ENCODE measurements around the gene ASXL1. TPM values are rescaled to one million over a fixed set of nuclear protein-coding genes. Genes with fewer than 3 reads are reported as not detected.
A peak's percentile ranks its signal among the peaks of the same experiment; 100 is the strongest.

The ASXL1 gene
- total and polyA plus RNA-seq, 2 experiments from 2014 or later, result 10.4 to 29.0 TPM

DNA sequence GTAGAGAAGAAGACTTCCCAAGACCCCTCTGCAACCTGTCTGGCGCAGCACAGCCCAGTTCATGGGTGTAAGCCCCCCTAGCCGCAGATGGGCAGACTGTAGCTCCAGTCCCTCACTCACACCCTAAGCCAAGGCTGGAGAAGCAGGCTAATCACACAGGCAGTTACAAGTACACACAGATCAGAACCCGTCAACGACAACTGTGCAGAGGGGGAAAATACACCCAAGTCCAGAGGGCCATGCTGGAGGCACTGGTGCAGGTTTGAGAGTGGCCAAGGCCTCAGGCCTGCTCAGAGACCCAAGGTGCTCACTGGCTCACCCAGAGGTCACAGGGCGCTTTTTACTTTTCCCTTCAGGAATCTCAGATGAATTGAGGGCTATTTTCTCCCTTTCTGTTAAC lies 120.9 kb downstream of the ASXL1 start:
- peaks cover 68% of the 10 kb centered on the region for H3K4me1 Mint-ChIP-seq
- Histone ChIP-seq H4K20me1 (replicated peaks; ENCODE audit: insufficient read depth) (peaks cover 66% of the 10 kb centered on the region), H3K79me2 (replicated peaks; ENCODE audit: insufficient read depth) (peaks cover 83% of the 10 kb centered on the region), H3K27ac (ENCODE audit: low read depth) (peak overlapping the region; percentile 50; the same call in 1 of the 2 replicates), H3K9me2 (ENCODE audit: insufficient read depth) (no peaks in the 10 kb centered on the region), H3K4me3 (no peak overlapping the region), H3K4me2 (no peak overlapping the region; the same call in 1 of the 2 replicates), H3K27me3 (ENCODE audit: insufficient read depth) (no peaks in the 10 kb centered on the region), H2AFZ (no peak overlapping the region), H3F3A (replicated peaks; ENCODE audit: low read depth) (peaks cover 48% of the 10 kb centered on the region), H3K4me1 (ENCODE audit: insufficient read depth) (peaks cover 67% of the 10 kb centered on the region), H3K36me3 (ENCODE audit: insufficient read depth) (no peaks in the 10 kb centered on the region; the same call in 1 of the 2 replicates)
- no peak overlapping the region for H3K4me3 Mint-ChIP-seq
- DNase-seq (ENCODE audit: low spot score) (no peak), ATAC-seq (no peak)
- peaks cover 12% of the 10 kb centered on the region for H3K27me3 Mint-ChIP-seq (ENCODE audit: insufficient read depth, low read depth, poor library complexity)
- no peaks in the 10 kb centered on the region for H3K9me3 Mint-ChIP-seq
- no peak overlapping the region for H3K27ac Mint-ChIP-seq
- TF ChIP-seq EZH2 (IDR thresholded peaks at IDR 0.05; ENCODE audit: low read depth, unreplicated experiment) (no peak), EZH2phosphoT487 (IDR thresholded peaks at IDR 0.05; ENCODE audit: unreplicated experiment) (no peak), POLR2AphosphoS5 (IDR thresholded peaks at IDR 0.05; ENCODE audit: low read depth) (no peak; the same call in 1 of the 2 replicates), STAT1 (IDR thresholded peaks at IDR 0.05; ENCODE audit: unreplicated experiment) (no peak), CREB1 (CRISPR knock-in tag; IDR thresholded peaks at IDR 0.05; ENCODE audit: low read depth) (no peak), JUNB (IDR thresholded peaks at IDR 0.05; ENCODE audit: unreplicated experiment) (no peak), NANOG (IDR thresholded peaks at IDR 0.05; ENCODE audit: borderline replicate concordance) (no peak), ZNF114 (CRISPR knock-in tag; IDR thresholded peaks at IDR 0.05) (no peak)
- TF ChIP-seq, protein P1, sequence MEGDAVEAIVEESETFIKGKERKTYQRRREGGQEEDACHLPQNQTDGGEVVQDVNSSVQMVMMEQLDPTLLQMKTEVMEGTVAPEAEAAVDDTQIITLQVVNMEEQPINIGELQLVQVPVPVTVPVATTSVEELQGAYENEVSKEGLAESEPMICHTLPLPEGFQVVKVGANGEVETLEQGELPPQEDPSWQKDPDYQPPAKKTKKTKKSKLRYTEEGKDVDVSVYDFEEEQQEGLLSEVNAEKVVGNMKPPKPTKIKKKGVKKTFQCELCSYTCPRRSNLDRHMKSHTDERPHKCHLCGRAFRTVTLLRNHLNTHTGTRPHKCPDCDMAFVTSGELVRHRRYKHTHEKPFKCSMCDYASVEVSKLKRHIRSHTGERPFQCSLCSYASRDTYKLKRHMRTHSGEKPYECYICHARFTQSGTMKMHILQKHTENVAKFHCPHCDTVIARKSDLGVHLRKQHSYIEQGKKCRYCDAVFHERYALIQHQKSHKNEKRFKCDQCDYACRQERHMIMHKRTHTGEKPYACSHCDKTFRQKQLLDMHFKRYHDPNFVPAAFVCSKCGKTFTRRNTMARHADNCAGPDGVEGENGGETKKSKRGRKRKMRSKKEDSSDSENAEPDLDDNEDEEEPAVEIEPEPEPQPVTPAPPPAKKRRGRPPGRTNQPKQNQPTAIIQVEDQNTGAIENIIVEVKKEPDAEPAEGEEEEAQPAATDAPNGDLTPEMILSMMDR (conservative IDR thresholded peaks at IDR 0.05; ENCODE audit: low read depth in 2 of 2), result no peak
- TF ChIP-seq, protein P2, sequence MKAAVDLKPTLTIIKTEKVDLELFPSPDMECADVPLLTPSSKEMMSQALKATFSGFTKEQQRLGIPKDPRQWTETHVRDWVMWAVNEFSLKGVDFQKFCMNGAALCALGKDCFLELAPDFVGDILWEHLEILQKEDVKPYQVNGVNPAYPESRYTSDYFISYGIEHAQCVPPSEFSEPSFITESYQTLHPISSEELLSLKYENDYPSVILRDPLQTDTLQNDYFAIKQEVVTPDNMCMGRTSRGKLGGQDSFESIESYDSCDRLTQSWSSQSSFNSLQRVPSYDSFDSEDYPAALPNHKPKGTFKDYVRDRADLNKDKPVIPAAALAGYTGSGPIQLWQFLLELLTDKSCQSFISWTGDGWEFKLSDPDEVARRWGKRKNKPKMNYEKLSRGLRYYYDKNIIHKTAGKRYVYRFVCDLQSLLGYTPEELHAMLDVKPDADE (IDR thresholded peaks at IDR 0.05), result no peak
- peaks cover 3% of the 10 kb centered on the region; the same call in 1 of the 3 replicates for H3K36me3 Mint-ChIP-seq (ENCODE audit: low read depth)

DNA sequence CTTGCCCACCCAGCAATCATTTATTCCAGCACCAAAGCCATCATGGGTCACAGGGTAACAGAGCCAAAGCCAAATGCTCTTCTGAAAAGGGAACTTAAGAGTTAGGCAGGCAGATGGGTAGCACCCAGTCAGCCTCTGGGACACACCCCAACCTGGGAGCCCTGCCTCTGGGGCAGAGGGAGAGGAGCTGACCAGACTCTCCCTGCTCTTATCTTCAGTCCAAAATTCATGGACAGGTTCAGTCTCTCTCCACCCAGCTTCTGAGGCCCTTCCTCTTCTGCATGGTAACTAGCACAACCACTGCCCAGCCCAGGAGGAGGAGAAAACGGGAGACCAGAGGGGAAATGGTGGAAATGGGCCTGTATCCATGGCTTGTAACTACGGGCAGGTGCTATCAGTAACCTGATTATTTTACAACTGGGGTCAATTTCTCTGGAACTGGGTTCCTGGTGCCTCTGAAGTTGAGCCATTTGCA lies 121.6 kb downstream of the ASXL1 start:
- no peaks in the 10 kb centered on the region; the same call in 1 of the 2 replicates for H3K36me3 ChIP-seq (ENCODE audit: insufficient read depth)
- H3K9me2 ChIP-seq (ENCODE audit: insufficient read depth), result no peaks in the 10 kb centered on the region
- H4K20me1 ChIP-seq (replicated peaks; ENCODE audit: insufficient read depth), result peaks cover 61% of the 10 kb centered on the region
- H3F3A ChIP-seq (replicated peaks; ENCODE audit: low read depth), result peaks cover 44% of the 10 kb centered on the region
- H3K4me3 ChIP-seq, result 0 out of 2 replicates have a peak overlapping the region, but pooled peaks have one; percentile 28
- ATAC-seq (no peak), DNase-seq (ENCODE audit: low spot score) (no peak)
- Mint-ChIP-seq H3K9me3 (no peaks in the 10 kb centered on the region), H3K27ac (peak overlapping the region; percentile 53; the same call in 1 of the 2 replicates), H3K36me3 (ENCODE audit: low read depth) (peaks cover 3% of the 10 kb centered on the region; the same call in 1 of the 3 replicates), H3K27me3 (ENCODE audit: insufficient read depth, low read depth, poor library complexity) (peaks cover 12% of the 10 kb centered on the region), H3K4me3 (peak overlapping the region; percentile 19; the same call in 1 of the 3 replicates), H3K4me1 (peaks cover 65% of the 10 kb centered on the region)
- H3K27me3 ChIP-seq (ENCODE audit: insufficient read depth), result no peaks in the 10 kb centered on the region
- H2AFZ ChIP-seq, result no peak overlapping the region
- peaks cover 61% of the 10 kb centered on the region for H3K4me1 ChIP-seq (ENCODE audit: insufficient read depth)
- peaks cover 76% of the 10 kb centered on the region for H3K79me2 ChIP-seq (replicated peaks; ENCODE audit: insufficient read depth)
- H3K27ac ChIP-seq (ENCODE audit: low read depth), result peak overlapping the region; percentile 50; the same call in 1 of the 2 replicates
- peak overlapping the region; percentile 78 for H3K4me2 ChIP-seq
- TF ChIP-seq ZNF114 (CRISPR knock-in tag; IDR thresholded peaks at IDR 0.05), result no peak
- TF ChIP-seq CREB1 (CRISPR knock-in tag; IDR thresholded peaks at IDR 0.05; ENCODE audit: low read depth), result no peak
- TF ChIP-seq, protein P3, sequence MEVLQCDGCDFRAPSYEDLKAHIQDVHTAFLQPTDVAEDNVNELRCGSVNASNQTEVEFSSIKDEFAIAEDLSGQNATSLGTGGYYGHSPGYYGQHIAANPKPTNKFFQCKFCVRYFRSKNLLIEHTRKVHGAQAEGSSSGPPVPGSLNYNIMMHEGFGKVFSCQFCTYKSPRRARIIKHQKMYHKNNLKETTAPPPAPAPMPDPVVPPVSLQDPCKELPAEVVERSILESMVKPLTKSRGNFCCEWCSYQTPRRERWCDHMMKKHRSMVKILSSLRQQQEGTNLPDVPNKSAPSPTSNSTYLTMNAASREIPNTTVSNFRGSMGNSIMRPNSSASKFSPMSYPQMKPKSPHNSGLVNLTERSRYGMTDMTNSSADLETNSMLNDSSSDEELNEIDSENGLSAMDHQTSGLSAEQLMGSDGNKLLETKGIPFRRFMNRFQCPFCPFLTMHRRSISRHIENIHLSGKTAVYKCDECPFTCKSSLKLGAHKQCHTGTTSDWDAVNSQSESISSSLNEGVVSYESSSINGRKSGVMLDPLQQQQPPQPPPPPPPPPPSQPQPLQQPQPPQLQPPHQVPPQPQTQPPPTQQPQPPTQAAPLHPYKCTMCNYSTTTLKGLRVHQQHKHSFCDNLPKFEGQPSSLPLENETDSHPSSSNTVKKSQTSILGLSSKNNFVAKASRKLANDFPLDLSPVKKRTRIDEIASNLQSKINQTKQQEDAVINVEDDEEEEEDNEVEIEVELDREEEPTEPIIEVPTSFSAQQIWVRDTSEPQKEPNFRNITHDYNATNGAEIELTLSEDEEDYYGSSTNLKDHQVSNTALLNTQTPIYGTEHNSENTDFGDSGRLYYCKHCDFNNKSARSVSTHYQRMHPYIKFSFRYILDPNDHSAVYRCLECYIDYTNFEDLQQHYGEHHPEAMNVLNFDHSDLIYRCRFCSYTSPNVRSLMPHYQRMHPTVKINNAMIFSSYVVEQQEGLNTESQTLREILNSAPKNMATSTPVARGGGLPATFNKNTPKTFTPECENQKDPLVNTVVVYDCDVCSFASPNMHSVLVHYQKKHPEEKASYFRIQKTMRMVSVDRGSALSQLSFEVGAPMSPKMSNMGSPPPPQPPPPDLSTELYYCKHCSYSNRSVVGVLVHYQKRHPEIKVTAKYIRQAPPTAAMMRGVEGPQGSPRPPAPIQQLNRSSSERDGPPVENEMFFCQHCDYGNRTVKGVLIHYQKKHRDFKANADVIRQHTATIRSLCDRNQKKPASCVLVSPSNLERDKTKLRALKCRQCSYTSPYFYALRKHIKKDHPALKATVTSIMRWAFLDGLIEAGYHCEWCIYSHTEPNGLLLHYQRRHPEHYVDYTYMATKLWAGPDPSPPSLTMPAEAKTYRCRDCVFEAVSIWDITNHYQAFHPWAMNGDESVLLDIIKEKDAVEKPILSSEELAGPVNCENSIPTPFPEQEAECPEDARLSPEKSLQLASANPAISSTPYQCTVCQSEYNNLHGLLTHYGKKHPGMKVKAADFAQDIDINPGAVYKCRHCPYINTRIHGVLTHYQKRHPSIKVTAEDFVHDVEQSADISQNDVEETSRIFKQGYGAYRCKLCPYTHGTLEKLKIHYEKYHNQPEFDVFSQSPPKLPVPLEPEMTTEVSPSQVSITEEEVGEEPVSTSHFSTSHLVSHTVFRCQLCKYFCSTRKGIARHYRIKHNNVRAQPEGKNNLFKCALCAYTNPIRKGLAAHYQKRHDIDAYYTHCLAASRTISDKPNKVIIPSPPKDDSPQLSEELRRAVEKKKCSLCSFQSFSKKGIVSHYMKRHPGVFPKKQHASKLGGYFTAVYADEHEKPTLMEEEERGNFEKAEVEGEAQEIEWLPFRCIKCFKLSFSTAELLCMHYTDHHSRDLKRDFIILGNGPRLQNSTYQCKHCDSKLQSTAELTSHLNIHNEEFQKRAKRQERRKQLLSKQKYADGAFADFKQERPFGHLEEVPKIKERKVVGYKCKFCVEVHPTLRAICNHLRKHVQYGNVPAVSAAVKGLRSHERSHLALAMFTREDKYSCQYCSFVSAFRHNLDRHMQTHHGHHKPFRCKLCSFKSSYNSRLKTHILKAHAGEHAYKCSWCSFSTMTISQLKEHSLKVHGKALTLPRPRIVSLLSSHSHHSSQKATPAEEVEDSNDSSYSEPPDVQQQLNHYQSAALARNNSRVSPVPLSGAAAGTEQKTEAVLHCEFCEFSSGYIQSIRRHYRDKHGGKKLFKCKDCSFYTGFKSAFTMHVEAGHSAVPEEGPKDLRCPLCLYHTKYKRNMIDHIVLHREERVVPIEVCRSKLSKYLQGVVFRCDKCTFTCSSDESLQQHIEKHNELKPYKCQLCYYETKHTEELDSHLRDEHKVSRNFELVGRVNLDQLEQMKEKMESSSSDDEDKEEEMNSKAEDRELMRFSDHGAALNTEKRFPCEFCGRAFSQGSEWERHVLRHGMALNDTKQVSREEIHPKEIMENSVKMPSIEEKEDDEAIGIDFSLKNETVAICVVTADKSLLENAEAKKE (CRISPR knock-in tag; IDR thresholded peaks at IDR 0.05), result no peak
- TF ChIP-seq NANOG (IDR thresholded peaks at IDR 0.05; ENCODE audit: borderline replicate concordance), result no peak
- no peak for TF ChIP-seq EZH2 (IDR thresholded peaks at IDR 0.05; ENCODE audit: low read depth, unreplicated experiment)
- TF ChIP-seq POLR2AphosphoS5 (IDR thresholded peaks at IDR 0.05; ENCODE audit: low read depth), result no peak

All from GM23338 (cell line).